ENCODE data around the gene CYBC1.

DNA sequence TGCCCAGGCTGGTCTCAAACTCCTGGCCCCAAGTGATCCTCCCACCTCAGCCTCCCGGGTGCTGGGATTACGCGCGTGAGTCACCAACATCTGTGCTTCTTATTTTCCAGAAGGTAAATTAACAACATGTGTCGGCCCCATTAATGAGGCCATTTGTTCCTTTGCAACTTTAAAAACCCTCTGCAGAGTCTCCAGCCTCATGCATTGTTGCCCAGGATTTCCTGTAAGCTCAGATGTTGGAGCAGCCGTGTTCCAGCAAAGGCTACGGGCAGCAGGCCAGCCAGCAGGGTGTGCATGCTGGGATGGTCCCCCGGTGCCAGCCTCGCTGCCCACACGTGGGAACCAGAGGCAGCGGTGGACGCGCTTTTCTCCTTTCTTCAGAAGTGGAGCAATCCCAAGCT is 51.5 kb downstream of the CYBC1 start:
- TF ChIP-seq, protein P1, sequence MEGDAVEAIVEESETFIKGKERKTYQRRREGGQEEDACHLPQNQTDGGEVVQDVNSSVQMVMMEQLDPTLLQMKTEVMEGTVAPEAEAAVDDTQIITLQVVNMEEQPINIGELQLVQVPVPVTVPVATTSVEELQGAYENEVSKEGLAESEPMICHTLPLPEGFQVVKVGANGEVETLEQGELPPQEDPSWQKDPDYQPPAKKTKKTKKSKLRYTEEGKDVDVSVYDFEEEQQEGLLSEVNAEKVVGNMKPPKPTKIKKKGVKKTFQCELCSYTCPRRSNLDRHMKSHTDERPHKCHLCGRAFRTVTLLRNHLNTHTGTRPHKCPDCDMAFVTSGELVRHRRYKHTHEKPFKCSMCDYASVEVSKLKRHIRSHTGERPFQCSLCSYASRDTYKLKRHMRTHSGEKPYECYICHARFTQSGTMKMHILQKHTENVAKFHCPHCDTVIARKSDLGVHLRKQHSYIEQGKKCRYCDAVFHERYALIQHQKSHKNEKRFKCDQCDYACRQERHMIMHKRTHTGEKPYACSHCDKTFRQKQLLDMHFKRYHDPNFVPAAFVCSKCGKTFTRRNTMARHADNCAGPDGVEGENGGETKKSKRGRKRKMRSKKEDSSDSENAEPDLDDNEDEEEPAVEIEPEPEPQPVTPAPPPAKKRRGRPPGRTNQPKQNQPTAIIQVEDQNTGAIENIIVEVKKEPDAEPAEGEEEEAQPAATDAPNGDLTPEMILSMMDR (conservative IDR thresholded peaks at IDR 0.05; ENCODE audit: low read length), result no peak
- TF ChIP-seq EZH2phosphoT487 (IDR thresholded peaks at IDR 0.05; ENCODE audit: borderline replicate concordance), result no peak
